ENCODE measurements around the gene CA11.
"Not testable (repeated sequence)": the region's sequence is repeated elsewhere in the genome, so short reads cannot be mapped to it uniquely, and the experiment has no call there.

DNA sequence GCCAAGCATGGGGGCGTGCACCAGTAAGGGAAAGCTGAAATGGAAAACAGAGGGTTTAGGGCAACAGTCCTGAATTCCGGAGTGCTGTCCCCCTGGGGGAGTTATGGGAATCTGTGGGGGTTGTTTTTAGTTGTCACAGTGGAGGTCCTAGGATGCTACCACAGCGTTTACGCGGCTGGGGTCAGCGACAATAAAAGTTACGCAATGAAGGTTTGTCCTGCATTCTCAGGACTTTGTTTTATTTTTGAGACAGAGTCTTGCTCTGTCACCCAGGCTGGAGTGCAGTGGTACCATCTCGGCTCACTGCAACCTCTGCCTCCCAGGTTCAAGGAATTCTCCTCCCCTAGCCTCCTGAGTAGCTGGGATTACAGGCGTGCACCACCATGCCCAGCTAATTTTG, 47.6 kb upstream of the CA11 start:
- TF ChIP-seq, protein P1, sequence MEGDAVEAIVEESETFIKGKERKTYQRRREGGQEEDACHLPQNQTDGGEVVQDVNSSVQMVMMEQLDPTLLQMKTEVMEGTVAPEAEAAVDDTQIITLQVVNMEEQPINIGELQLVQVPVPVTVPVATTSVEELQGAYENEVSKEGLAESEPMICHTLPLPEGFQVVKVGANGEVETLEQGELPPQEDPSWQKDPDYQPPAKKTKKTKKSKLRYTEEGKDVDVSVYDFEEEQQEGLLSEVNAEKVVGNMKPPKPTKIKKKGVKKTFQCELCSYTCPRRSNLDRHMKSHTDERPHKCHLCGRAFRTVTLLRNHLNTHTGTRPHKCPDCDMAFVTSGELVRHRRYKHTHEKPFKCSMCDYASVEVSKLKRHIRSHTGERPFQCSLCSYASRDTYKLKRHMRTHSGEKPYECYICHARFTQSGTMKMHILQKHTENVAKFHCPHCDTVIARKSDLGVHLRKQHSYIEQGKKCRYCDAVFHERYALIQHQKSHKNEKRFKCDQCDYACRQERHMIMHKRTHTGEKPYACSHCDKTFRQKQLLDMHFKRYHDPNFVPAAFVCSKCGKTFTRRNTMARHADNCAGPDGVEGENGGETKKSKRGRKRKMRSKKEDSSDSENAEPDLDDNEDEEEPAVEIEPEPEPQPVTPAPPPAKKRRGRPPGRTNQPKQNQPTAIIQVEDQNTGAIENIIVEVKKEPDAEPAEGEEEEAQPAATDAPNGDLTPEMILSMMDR (IDR thresholded peaks at IDR 0.05 in 4 of 5, conservative IDR thresholded peaks at IDR 0.05 in 1 of 5) = not testable (repeated sequence)
- not testable (repeated sequence) for TF ChIP-seq POLR2A (IDR thresholded peaks at IDR 0.05)
